ENCODE measurements around the gene SLC1A7. TPM values are rescaled to one million over a fixed set of nuclear protein-coding genes. Genes with fewer than 3 reads are reported as not detected.

The SLC1A7 gene
- total and polyA plus RNA-seq, 2 donors (not counting 1 experiment from before 2014, with no cell fraction given): 0.10 TPM; not detected in 1

DNA sequence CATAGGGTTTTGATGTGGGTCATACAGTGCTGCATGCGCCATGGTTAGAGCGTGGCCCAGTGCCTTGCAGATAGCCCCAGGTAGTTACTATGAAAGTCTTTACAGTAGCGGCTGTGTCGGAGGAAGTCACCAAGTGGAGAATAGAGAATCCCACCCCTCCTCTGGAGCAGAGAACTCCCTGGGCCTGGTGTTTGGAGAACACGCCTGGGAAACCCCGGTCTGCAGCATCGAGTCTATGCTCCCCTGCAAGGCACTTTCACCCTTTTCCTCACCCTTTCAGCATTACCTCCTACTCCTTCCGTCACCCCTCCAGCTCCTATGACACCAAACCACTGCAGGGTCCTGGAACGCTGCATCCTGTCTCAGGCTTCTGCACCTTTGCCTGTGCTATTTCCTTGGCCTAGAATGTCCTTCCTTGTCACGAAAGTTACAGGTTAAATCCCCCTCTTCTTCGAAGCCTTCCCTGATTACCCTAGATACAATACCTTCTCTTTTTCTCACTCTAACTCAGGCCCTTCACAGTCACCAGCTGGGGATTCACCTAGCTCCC is 2.7 kb upstream of the SLC1A7 start:
- H4K20me1 ChIP-seq (ENCODE audit: control insufficient read depth, insufficient read depth, low read length, poor library complexity, severe bottlenecking): no peaks in the 10 kb centered on the region
- intact Hi-C loops (cut with micrococcal nuclease): no loop called here
- TF ChIP-seq, protein P1, sequence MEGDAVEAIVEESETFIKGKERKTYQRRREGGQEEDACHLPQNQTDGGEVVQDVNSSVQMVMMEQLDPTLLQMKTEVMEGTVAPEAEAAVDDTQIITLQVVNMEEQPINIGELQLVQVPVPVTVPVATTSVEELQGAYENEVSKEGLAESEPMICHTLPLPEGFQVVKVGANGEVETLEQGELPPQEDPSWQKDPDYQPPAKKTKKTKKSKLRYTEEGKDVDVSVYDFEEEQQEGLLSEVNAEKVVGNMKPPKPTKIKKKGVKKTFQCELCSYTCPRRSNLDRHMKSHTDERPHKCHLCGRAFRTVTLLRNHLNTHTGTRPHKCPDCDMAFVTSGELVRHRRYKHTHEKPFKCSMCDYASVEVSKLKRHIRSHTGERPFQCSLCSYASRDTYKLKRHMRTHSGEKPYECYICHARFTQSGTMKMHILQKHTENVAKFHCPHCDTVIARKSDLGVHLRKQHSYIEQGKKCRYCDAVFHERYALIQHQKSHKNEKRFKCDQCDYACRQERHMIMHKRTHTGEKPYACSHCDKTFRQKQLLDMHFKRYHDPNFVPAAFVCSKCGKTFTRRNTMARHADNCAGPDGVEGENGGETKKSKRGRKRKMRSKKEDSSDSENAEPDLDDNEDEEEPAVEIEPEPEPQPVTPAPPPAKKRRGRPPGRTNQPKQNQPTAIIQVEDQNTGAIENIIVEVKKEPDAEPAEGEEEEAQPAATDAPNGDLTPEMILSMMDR (IDR thresholded peaks at IDR 0.05): no peak
- no peak for TF ChIP-seq EZH2 (IDR thresholded peaks at IDR 0.05; ENCODE audit: borderline replicate concordance, insufficient read depth, low read depth, low read length, poor library complexity, severe bottlenecking)
- no peaks in the 10 kb centered on the region for H3K9me3 ChIP-seq (ENCODE audit: control extremely low read depth in 1 of 3, control insufficient read depth in 2 of 3, insufficient read depth in 1 of 3, low read length in 2 of 3)
- WGBS (ENCODE audit: insufficient coverage): 94% methylated on average over 11 of the region's 11 CpGs
- no peak overlapping the region for H3K9ac ChIP-seq (ENCODE audit: low read length)
- ChIA-PET CTCF (no interaction called here), POLR2A (no interaction called here)
- H3K4me3 Mint-ChIP-seq: no peak overlapping the region
- H3K4me3 ChIP-seq (ENCODE audit: control extremely low read depth in 1 of 5, extremely low read depth in 1 of 5, insufficient read depth in 1 of 5, low read depth in 2 of 5, low read length in 4 of 5): no peak overlapping the region
- no peak overlapping the region for H3K4me2 ChIP-seq (replicated peaks; ENCODE audit: low read depth, low read length, poor library complexity, severe bottlenecking)
- peaks cover 8% of the 10 kb centered on the region for H3K27me3 Mint-ChIP-seq
- no peaks in the 10 kb centered on the region for H3K79me2 ChIP-seq (ENCODE audit: control insufficient read depth, insufficient read depth, low read length)
- ATAC-seq (ENCODE audit: low read depth) (no peak), DNase-seq (no peak)
- no peaks in the 10 kb centered on the region for H3K27me3 ChIP-seq (replicated peaks in 1 of 4; ENCODE audit: control extremely low read depth in 1 of 4, control insufficient read depth in 3 of 4, insufficient read depth in 4 of 4, low read length in 3 of 4)
- H3K4me1 Mint-ChIP-seq: no peaks in the 10 kb centered on the region
- no peaks in the 10 kb centered on the region for H3K4me1 ChIP-seq (ENCODE audit: control insufficient read depth in 2 of 2, insufficient read depth in 2 of 2, low read length in 2 of 2)
- H3K36me3 ChIP-seq (replicated peaks in 1 of 2; ENCODE audit: control extremely low read depth in 1 of 2, control insufficient read depth in 1 of 2, extremely low read depth in 1 of 2, insufficient read depth in 2 of 2, low read length in 1 of 2): no peaks in the 10 kb centered on the region
- no peaks in the 10 kb centered on the region for H3K9me3 Mint-ChIP-seq (ENCODE audit: insufficient read depth)
- no peak overlapping the region for H3K27ac ChIP-seq (ENCODE audit: low read length in 2 of 2)
- H3K27ac Mint-ChIP-seq: no peak overlapping the region
- H2AFZ ChIP-seq (ENCODE audit: insufficient read depth, low read depth, low read length, poor library complexity, severe bottlenecking): no peak overlapping the region

DNA sequence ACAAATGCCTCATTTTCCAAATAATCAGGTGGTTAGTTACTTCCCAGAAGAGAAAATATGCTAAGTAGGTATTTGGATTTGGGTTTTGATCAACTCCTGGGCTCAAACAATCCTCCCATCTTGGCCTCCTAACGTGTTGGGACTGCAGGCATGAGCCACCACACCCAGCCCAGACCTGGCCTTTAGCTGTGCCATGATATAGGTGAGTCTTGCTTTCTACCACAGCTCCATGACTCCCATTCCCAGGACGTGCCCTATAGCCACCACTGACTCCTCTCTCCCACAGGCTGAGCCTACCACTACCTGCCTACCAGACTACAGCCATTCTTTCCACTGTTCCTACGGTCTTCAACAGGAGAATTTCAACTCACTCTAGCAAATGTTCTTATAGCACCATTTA is 1.8 kb upstream of the SLC1A7 start:
- no peak for TF ChIP-seq EZH2 (IDR thresholded peaks at IDR 0.05; ENCODE audit: borderline replicate concordance, insufficient read depth, low read depth, low read length, poor library complexity, severe bottlenecking)
- TF ChIP-seq, protein P1 (IDR thresholded peaks at IDR 0.05): no peak
- ChIA-PET POLR2A (no interaction called here), CTCF (no interaction called here)

More for the DNA sequence above, 1.8 kb upstream of the SLC1A7 start:
- Histone ChIP-seq H3K4me2 (replicated peaks; ENCODE audit: low read depth, low read length, poor library complexity, severe bottlenecking) (no peak overlapping the region), H2AFZ (ENCODE audit: insufficient read depth, low read depth, low read length, poor library complexity, severe bottlenecking) (no peak overlapping the region), H3K36me3 (replicated peaks in 1 of 2; ENCODE audit: control extremely low read depth in 1 of 2, control insufficient read depth in 1 of 2, extremely low read depth in 1 of 2, insufficient read depth in 2 of 2, low read length in 1 of 2) (no peaks in the 10 kb centered on the region), H3K27ac (ENCODE audit: low read length in 2 of 2) (no peak overlapping the region), H3K9me3 (ENCODE audit: control extremely low read depth in 1 of 3, control insufficient read depth in 2 of 3, insufficient read depth in 1 of 3, low read length in 2 of 3) (no peaks in the 10 kb centered on the region), H4K20me1 (ENCODE audit: control insufficient read depth, insufficient read depth, low read length, poor library complexity, severe bottlenecking) (no peaks in the 10 kb centered on the region), H3K27me3 (replicated peaks in 1 of 4; ENCODE audit: control extremely low read depth in 1 of 4, control insufficient read depth in 3 of 4, insufficient read depth in 4 of 4, low read length in 3 of 4) (no peaks in the 10 kb centered on the region), H3K9ac (ENCODE audit: low read length) (no peak overlapping the region), H3K79me2 (ENCODE audit: control insufficient read depth, insufficient read depth, low read length) (no peaks in the 10 kb centered on the region), H3K4me1 (ENCODE audit: control insufficient read depth in 2 of 2, insufficient read depth in 2 of 2, low read length in 2 of 2) (no peaks in the 10 kb centered on the region), H3K4me3 (ENCODE audit: control extremely low read depth in 1 of 5, extremely low read depth in 1 of 5, insufficient read depth in 1 of 5, low read depth in 2 of 5, low read length in 4 of 5) (no peak overlapping the region)
- no peaks in the 10 kb centered on the region for H3K4me1 Mint-ChIP-seq
- no peak overlapping the region for H3K27ac Mint-ChIP-seq
- no peak overlapping the region for H3K4me3 Mint-ChIP-seq
- intact Hi-C loops (cut with micrococcal nuclease): no loop called here
- H3K9me3 Mint-ChIP-seq (ENCODE audit: insufficient read depth): no peaks in the 10 kb centered on the region
- 50% methylated on average over 2 of the region's 3 CpGs for WGBS (ENCODE audit: insufficient coverage)
- DNase-seq (no peak), ATAC-seq (ENCODE audit: low read depth) (no peak)
- H3K27me3 Mint-ChIP-seq: peaks cover 8% of the 10 kb centered on the region
